ENCODE results near the gene LMBR1. TPM values are rescaled to one million over a fixed set of nuclear protein-coding genes. Genes with fewer than 3 reads are reported as not detected.

Gene LMBR1
- total RNA-seq, 1 experiment from 2014 or later = 47.2 TPM

Other genes starting within 250 kb of the LMBR1 start
- gene NOM1, start 56.5 kb upstream of the LMBR1 start, total RNA-seq (2014; rRNA removed; shearing (Covaris generic)) = 8.5 and 15.5 TPM in 2 replicates
- 0.90 and 1.6 TPM in 2 replicates for gene MNX1, start 117.5 kb upstream of the LMBR1 start, total RNA-seq (2014; rRNA removed; shearing (Covaris generic))
- gene UBE3C, start 245.7 kb upstream of the LMBR1 start, total RNA-seq (2014; rRNA removed; shearing (Covaris generic)) = 76.2 and 81.8 TPM in 2 replicates

All from A172 (cell line).